IPS-11a (cell line): Measurements from ENCODE around the gene RAG1.
"Not testable (repeated sequence)": the region's sequence is repeated elsewhere in the genome, so short reads cannot be mapped to it uniquely, and the experiment has no call there.

Experiments
- H3K4me3 ChIP-seq: one replicate; pipeline ENCODE4 v1.5.1; 2013; ENCODE audit warnings: low read depth, low read length, control low read depth

RAG1 gene

DNA sequence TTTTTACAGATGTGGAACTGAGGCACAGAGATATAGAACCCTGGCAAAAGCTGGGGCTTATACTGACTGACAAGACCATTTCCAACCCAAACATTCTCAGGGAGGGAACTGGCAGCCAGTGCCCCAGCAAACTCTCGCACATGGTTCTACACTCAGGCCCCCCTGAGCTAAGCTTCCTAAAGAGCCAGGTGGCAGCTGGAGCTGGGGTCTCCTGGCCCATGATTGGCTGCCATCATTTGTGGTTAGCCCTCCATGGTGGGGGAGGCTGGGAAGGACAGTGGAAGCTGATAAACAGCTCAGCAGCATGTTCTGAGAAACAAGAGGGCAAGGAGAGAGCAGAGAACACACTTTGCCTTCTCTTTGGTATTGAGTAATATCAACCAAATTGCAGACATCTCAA, at the start of gene RAG1:
Gene RAG1 (plus strand): TSS at position 314 of the 400 bp plus-strand sequence. CDS start 5,298 bp downstream, outside the sequence.
- no peak within 1 kb of the TSS for H3K4me3 ChIP-seq

DNA sequence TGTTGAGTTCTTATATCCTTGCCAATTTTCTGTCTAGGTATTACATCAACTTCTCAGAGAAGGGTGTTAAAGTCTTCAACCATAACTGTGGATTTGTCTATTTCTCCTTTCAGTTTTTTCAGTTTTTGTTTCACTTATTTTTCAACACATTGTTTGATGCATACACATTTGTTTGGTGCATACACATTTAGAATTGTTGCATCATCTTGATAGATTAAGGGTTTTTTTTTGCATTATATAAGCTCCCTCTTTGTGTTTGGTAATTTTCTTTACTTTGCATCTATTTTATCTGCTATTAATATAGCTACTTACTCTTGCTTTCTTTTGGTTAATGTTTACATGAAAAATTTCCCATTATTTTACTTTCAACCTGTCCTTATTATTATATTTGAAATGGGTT, 37.0 kb upstream of the RAG1 start:
- no peak overlapping the region for H3K4me3 ChIP-seq

DNA sequence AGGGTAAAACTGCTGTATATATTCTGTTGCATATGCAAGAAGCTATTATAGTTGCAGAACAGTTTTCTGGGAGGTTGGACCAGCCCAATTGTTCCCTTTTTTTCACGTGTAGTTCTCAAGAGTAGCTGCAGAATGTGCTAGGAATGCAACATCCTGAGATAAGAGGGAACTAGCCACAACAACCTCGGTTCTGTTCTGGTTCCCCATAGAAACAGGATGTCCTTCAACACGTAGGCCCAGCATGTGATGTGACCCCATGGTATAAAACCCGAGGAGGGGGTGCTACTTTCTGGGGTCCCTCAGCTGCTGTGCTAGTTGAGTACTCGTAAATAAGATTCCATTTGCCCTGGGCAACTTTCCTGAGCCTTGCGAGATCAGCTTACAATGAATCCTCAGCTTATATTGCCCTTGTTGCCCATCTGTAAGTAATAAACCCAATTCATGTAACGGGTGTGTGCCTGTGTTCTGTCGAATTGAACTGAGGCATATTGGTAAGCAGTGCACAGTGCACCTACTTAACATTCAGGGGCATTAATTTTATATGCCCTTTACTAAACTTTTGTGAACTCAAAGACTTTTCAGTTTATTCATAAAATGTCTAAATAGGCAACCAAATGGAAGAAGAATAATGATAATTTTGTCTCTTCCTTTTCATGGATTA, 34.7 kb upstream of the RAG1 start:
- H3K4me3 ChIP-seq: no peak overlapping the region

DNA sequence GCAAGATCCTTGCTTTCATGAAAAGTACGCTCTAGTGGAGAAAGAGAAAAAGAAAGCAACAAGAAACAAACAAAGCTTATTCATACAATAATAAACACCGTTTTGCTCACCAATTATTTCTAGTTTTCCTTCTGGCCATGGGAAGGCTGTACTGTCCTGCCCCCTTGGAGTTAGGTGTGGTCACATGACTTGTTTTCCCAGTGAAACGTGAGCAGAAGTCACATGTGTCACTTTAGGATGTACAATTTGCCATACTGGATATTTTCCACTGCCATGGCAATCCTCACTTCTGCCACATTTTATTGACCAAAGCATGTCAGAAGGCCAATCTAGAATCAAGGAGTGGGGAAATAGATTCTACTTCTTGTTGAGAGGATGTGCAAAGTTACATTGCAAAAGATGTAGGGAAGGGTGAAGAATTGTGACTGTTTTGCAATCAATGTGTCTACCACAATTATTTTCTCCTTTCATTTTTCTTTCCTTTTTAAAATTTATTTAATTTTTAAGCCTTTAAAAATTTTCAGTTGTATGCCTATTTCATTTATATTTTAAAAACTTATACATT, 33.4 kb upstream of the RAG1 start:
- no peak overlapping the region for H3K4me3 ChIP-seq

DNA sequence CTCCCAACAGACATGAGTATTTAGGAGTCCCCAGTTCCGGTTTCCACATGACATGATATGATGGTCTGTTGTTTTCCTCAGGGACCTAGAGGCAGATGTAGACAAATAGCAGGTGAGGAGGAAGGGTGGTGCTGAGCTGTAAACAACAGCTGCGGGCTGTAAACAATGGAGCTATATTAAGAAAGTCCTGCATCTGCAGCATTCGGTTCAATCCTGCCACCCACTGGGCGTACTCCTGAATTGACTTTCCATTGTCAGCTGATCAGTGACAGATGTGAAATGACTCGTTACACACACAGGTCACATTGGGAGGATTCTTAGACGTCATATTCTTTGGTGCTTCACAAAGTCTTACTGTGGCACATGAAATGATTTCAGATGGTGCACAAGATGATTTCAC, 26.8 kb upstream of the RAG1 start:
- no peak overlapping the region for H3K4me3 ChIP-seq

DNA sequence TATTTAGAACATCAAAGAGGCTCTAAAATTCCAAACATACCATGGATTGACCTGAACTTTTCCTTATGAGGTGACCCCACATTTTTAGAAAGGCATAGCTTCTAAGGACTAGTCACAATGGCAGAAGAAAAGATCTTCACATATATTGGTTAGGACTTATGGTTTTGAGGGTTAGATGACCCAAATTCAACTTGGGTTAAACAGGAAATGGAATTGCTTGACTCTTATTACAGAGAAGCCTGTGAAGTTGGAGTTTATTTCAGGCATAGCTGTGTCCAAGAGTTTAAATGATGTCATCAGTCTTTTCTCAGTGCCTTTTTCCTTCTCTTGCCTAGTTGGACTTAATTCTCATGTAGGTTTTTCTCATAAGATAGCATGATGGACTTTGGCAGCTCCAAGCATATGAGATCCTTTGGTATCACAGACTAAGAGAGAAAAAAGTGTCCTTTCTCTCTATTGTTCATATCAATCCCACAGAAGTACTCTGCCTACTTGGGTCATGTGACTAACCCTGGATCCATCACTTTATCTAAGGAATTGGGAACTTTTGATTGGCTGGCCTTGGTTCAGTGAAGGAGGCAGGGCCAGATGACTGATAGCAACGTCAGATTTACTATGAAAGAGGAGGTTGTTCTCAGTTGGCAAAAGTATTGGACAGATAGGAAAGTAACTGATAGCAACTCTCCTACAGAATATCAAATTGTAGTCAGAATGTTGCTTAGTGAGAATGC, 17.3 kb upstream of the RAG1 start:
- no peak overlapping the region for H3K4me3 ChIP-seq

DNA sequence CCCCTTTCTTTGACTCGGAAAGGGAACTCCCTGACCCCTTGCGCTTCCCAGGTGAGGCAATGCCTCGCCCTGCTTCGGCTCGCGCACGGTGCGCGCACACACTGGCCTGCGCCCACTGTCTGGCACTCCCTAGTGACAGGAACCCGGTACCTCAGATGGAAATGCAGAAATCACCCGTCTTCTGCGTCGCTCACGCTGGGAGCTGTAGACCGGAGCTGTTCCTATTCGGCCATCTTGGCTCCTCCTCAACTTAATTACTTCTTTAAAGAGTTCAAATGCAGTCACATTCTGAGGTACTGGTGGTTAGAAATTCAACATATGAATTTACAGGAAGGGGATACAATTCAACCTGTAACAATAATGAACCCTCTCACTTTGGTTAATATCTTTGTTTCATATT, 10.4 kb upstream of the RAG1 start:
- not testable (repeated sequence) for H3K4me3 ChIP-seq

DNA sequence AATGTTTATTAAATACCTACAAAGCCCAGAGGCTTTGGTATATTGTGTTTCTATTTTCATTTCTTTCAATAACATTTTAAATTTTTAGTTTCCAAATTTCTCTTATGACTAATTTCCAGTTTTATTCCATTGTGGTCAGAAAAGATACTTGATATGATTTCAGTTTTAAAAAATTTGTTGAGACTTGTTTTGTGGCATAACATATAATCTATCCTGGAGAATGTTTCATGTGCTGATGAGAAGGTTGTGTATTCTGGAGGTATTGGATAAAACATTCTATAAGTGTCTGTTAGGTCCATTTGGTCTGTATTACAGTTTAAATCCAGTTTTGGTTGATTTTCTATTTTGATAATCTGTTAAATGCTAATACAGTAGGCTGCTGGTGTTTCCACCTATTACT, 9.8 kb upstream of the RAG1 start:
- H3K4me3 ChIP-seq: no peak overlapping the region

DNA sequence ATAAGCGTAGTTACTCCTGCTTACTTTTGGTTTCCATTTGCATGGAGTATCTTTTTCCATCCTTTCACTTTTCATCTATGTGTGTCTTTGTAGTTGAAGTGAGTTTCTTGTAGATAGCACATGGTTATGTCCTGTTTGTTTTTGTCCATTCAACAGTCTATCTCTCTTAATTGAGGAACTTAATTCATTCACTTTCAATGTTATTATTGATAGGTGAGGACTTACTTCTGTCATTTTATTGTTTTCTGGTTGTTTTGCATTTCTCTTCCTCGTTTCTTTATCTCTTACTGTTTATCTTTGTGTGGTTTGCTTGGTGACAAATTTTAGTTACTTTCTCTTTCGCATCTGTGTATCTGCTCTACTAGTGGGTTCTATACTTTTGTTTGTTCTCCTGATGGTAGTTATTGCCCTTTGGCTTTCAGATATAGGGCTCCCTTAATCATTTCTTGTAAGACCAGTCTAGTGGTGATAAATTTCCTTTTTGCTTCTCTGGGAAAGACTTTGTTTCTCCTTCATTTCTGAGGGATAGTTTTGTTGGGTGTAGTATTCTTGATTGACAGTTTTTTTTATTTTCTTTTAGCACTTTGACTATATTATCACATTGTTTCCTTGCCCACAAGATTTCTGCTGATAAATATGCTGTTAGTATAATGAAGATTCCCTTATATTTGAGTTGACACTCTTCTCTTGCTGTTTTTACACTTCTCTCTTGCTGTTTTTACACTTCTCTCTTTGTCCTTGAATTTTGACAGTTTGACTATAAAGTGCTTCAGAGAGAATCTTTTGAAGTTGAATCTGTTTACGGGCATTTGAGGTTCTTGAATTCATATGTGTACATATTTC, 9.0 kb upstream of the RAG1 start:
- H3K4me3 ChIP-seq: no peak overlapping the region

DNA sequence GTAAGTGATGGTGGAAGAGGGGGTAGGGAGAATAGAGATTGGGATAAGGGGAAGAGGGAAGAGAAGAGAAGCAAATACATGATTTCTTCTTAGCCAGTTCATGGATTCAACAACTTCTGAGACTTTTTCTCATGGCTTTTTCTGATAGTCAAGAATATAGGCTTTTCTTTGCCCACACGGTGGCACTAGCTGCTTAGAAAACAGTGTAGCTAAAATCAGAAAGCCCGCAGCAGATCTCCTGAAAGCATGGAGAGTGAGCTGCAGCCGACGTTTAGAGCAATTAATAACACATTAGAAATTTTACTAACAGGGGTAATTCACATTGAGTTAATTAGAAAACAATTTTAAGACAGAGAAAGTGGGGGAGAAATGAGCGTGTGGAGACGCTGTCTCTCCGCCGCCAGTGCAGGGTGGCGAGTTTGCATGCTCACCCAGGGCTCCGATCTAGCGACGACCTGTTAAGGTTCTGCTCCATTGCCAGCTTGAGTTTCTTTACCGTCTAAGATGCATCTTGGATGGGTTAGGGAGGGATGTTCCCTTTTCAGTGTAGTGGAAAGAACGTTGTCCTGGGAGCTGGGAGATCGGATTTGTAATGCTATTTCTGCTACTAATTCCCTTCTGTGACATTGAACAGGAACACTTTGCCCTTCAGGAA, 3.3 kb upstream of the RAG1 start:
- no peak overlapping the region for H3K4me3 ChIP-seq

DNA sequence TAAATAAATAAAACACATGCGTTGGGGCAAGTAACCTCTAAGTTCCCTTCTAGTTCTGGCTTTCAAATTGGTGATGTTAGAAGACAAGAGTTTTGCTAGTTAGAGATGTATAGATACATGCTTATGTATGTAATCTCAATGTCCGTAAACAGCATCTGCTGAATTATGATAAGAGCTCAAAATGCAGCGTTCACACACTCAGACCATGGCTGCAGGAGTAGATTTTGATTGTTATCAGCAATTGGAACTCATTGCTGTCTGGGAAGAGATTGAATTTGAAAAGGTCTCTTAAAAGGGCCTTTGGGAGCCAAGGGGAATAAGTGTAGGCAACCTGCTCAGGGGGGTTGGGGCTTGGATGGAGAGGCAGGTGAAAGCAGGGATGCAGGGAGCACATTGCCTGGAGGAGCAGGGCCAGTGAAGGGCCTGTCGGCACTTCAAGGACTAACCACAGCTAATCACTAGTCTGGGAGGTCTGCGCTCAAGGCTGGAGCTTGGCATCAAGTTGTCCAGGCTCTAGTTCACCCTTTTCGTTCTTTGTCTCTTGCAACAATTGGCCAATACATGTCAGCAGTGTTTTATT, 2.7 kb upstream of the RAG1 start:
- no peak overlapping the region for H3K4me3 ChIP-seq

DNA sequence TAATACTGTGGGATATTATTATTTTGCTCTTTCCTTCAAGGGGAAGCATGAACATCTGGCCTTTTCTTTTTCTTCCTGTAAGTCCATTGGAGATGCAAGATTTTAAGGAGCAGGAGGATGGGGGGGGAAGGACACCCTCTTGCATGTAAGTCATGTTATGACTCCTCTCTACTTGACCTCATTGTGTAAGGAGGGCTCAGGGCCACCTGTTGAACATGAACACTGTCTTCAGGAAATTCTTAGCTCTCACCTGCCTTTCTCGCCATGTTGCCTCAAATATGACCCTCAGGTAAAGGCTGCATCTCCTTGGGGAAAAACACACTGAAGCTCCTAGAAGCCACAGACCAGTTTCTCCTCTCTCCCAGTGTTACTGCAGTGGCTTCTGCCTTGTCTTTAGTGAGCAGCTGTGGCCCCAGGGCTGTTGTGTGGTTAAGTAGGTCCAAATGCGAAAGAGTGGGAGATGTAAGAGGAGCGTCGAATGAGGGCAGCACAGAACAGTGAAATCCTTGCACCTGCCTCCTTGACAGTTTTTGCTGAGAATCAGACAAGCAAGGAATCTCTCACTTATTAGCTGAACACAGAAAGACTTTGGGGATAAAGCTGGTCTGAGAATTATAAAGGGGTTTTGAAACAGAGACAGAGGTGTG, 1.3 kb upstream of the RAG1 start:
- no peak overlapping the region for H3K4me3 ChIP-seq

DNA sequence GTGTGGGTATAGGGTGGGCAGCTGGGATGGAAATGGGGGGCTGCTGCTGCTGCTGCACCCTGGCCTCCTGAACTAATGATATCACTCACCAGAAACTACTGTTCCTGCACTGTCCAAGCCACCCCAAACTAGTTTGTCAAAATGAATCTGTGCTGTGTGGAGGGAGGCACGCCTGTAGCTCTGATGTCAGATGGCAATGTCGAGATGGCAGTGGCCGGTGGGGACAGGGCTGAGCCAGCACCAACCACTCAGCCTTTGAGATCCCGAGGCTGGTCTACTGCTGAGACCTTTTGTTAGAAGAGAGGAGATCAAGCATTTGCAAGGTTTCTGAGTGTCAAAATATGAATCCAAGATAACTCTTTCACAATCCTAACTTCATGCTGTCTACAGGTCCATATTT, 1.3 kb downstream of the RAG1 start:
- no peak overlapping the region for H3K4me3 ChIP-seq

DNA sequence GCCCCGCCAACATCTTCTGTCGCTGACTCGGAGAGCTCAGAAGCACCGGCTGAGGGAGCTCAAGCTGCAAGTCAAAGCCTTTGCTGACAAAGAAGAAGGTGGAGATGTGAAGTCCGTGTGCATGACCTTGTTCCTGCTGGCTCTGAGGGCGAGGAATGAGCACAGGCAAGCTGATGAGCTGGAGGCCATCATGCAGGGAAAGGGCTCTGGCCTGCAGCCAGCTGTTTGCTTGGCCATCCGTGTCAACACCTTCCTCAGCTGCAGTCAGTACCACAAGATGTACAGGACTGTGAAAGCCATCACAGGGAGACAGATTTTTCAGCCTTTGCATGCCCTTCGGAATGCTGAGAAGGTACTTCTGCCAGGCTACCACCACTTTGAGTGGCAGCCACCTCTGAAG, 6.7 kb downstream of the RAG1 start:
- H3K4me3 ChIP-seq: no peak overlapping the region

DNA sequence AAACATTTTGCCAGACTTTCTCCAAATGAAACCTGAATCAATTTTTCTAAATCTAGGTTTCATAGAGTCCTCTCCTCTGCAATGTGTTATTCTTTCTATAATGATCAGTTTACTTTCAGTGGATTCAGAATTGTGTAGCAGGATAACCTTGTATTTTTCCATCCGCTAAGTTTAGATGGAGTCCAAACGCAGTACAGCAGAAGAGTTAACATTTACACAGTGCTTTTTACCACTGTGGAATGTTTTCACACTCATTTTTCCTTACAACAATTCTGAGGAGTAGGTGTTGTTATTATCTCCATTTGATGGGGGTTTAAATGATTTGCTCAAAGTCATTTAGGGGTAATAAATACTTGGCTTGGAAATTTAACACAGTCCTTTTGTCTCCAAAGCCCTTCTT, 9.6 kb downstream of the RAG1 start:
- no peak overlapping the region for H3K4me3 ChIP-seq

DNA sequence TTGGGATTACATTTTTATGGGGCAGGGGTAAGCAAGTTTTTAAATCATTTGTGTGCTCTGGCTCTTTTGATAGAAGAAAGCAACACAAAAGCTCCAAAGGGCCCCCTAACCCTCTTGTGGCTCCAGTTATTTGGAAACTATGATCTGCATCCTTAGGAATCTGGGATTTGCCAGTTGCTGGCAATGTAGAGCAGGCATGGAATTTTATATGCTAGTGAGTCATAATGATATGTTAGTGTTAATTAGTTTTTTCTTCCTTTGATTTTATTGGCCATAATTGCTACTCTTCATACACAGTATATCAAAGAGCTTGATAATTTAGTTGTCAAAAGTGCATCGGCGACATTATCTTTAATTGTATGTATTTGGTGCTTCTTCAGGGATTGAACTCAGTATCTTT, 10.1 kb downstream of the RAG1 start:
- no peak overlapping the region for H3K4me3 ChIP-seq

DNA sequence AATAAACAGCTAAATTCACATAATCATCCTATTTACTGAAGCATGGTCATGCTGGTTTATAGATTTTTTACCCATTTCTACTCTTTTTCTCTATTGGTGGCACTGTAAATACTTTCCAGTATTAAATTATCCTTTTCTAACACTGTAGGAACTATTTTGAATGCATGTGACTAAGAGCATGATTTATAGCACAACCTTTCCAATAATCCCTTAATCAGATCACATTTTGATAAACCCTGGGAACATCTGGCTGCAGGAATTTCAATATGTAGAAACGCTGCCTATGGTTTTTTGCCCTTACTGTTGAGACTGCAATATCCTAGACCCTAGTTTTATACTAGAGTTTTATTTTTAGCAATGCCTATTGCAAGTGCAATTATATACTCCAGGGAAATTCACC, 10.7 kb downstream of the RAG1 start:
- H3K4me3 ChIP-seq: no peak overlapping the region

DNA sequence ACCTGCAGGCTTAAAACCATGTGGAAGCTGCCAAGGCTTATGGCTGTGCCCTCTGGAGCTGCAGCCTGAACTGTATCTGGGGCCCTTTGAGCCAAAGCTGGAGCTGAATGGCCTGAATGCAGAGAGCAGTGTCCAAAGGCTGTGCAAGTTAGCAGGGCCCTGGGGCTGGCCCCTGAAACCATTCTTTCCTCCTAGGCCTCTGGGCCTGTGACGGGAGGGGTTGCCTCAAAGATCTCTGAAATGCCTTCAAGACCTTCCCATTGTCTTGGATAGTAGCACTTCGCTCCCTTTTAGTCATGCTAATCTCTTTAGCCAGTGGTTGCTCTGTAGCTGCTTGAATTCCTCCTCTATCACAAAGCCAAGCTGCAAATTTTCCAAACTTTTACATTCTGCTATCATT, 13.7 kb downstream of the RAG1 start:
- no peak overlapping the region for H3K4me3 ChIP-seq

DNA sequence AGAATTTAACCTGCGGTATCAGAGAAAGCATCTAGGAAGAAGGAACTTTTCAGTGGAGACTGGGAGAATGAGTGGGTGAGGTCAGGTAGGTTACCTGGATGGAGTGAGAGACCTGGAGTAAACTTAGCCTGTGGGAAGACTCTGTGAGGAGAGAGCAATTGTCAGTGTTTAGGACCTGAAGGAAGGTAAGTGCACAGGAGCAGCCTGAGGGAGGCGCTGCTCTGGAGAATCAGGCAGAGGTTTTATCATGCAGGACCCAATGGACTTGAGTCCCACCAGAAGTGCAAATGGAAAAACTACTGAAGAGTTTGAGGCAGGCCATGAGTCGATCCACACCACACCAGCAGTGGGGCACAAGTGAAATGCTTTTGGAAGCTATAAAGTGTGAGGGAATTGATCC, 15.9 kb downstream of the RAG1 start:
- no peak overlapping the region for H3K4me3 ChIP-seq

DNA sequence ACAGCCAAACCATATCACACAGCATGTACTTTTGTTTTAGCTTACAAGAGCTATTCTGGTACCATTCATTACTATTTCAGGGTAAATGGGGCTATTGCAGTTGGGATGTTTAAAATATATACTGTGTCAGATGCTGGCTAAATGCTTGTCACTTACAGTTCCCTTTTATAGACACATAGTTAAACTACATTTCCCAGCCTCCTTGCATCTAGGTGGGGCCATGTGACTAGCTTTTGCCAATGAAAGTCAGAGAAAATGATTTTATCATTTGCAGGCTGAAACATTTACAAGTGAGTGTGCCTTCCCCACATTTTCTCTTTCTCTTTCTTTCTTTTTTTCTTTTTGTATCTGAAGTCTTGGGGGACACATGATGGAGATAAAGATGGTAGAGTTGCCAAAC, 18.7 kb downstream of the RAG1 start:
- H3K4me3 ChIP-seq: no peak overlapping the region
